Fibroblast of pulmonary artery (primary cell): ENCODE measurements around the gene ZDHHC5.

ENCODE experiments used
- DNase-seq: peaks from one replicate; pipeline ENCODE4 v3.0.0-alpha.2; 2010; ENCODE audit warnings: low read depth
- H3K4me3 ChIP-seq: replicated peaks from 2 replicates; pipeline ENCODE4 v1.5.1; 2011; ENCODE audit warnings: low read depth, mild to moderate bottlenecking, control low read depth, low read length, moderate library complexity
- TF ChIP-seq, protein P1 (sequence below): IDR thresholded peaks from 2 replicates; pipeline ENCODE4 v1.5.1; 2011; ENCODE audit warnings: mild to moderate bottlenecking, control low read depth, low read length, inconsistent platforms; ENCODE audit errors: missing control alignments

Gene ZDHHC5, protein sequence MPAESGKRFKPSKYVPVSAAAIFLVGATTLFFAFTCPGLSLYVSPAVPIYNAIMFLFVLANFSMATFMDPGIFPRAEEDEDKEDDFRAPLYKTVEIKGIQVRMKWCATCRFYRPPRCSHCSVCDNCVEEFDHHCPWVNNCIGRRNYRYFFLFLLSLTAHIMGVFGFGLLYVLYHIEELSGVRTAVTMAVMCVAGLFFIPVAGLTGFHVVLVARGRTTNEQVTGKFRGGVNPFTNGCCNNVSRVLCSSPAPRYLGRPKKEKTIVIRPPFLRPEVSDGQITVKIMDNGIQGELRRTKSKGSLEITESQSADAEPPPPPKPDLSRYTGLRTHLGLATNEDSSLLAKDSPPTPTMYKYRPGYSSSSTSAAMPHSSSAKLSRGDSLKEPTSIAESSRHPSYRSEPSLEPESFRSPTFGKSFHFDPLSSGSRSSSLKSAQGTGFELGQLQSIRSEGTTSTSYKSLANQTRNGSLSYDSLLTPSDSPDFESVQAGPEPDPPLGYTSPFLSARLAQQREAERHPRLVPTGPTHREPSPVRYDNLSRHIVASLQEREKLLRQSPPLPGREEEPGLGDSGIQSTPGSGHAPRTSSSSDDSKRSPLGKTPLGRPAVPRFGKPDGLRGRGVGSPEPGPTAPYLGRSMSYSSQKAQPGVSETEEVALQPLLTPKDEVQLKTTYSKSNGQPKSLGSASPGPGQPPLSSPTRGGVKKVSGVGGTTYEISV

DNA sequence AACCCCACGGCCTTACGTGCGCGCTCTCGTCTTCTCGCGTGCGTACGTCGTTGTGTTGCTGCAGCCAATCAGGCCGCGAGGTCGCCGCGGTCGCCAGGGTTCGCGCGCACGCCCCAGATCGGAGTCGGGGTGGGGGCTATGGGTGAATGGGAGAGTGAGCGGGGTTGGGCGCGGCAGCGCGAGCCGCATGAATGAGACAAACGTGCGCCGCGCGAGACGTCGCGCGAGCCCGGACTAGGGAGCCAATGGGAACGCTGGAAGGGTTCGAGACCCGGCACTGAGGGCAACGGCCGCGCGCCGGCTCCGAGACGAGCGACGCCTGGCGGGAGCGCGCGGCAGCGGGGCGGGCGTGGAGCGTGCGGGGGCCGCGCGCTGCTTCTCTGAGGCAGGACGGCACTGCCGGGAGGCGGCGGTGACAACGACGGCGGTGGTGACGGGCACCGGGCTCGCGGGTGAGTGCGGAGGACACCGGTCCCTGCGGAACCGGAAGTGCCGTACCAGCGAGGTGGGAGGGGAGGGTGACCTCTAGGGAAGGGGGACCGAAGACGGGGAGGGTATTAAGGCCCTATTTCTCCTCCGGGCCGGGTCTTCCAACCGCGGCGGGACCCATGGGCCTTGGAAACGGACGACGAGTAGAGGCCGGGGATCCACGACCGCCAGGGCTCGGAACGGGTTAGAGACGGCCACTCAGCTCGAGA is at the start of gene ZDHHC5:
Gene ZDHHC5 (plus strand): TSS at position 379 of the 698 bp plus-strand sequence. CDS start 4,977 bp downstream, outside the sequence.
- peak; percentile 100 for DNase-seq
- TF ChIP-seq, protein P1, sequence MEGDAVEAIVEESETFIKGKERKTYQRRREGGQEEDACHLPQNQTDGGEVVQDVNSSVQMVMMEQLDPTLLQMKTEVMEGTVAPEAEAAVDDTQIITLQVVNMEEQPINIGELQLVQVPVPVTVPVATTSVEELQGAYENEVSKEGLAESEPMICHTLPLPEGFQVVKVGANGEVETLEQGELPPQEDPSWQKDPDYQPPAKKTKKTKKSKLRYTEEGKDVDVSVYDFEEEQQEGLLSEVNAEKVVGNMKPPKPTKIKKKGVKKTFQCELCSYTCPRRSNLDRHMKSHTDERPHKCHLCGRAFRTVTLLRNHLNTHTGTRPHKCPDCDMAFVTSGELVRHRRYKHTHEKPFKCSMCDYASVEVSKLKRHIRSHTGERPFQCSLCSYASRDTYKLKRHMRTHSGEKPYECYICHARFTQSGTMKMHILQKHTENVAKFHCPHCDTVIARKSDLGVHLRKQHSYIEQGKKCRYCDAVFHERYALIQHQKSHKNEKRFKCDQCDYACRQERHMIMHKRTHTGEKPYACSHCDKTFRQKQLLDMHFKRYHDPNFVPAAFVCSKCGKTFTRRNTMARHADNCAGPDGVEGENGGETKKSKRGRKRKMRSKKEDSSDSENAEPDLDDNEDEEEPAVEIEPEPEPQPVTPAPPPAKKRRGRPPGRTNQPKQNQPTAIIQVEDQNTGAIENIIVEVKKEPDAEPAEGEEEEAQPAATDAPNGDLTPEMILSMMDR: no peak
- H3K4me3 ChIP-seq: peak within 1 kb of the TSS; percentile 64

DNA sequence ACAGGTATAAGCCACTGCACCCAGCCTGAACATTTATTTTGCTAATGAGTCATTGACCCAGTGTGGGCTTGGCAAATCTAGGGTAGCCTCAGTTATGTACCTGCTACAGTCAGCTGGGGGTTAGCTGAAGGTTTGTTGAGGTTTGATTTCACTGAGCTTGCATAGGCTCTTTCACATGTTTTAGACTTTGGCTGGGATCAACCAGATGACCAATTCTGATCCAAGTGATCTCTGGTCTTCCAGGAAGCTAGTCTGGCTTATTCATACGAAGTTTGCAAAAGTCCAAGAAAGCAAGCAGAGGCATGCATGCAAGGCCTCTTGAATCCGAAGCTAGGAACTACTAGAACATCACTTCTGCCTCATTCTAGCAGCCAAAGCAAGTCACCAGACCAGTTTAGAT is 49.5 kb upstream of the ZDHHC5 start:
- H3K4me3 ChIP-seq: no peak overlapping the region
- TF ChIP-seq, protein P1: no peak
- no peak for DNase-seq

DNA sequence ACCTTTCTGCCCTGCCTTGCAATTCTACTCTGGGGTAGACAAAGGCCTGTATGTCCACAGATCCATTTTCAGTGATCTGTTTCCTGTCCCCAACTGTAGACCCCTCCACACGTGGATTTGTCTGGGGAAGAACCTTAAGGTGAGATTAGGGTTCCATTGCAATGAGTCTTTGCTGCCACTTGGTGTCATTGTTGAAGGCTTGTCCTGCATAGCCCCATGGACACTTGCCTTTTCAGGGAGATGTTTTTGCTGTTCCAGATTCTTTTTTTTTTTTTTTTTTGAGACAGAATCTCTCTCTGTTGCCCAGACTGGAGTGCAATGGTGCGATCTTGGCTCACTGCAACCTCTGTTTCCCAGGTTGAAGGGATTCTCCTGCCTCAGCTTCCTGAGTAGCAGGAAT is 48.6 kb upstream of the ZDHHC5 start:
- DNase-seq: no peak
- H3K4me3 ChIP-seq: no peak overlapping the region
- TF ChIP-seq, protein P1: no peak

DNA sequence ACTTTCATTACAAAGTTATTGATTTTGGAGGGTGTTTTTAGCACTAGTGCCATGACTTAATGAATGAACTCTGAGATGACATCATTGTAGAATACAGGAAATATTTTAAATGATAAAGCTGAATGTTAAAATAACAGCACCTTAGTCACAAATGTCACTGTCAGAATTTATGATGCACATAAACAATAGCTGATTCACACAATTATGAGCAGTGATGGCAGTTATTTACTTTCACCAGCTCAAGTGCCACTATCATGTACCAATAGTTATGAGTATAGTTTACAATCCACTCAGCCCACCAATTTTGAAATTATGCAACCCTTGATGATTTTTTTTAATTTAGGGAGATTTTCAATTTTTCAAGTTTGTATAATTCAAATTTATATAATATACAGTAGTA is 47.4 kb upstream of the ZDHHC5 start:
- H3K4me3 ChIP-seq: no peak overlapping the region
- TF ChIP-seq, protein P1: no peak
- no peak for DNase-seq

DNA sequence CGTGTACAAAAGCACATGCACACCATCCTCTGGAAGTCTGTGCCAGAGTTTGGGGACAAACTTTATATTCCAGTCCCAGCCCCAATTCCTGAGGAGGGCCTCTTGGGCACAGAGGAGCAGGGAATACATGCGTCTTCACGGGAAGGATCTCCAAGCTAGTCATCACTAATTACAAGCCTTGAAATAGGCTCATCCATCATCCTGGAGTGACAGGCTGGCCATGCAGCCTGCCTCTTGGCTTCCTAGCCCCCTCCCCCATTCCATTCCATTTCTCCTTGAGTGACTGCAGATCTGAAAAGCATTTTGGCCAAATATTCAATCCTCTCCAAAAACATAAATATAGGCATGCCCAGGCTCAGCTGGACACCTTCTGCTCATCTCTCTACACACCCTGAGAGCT is 45.7 kb upstream of the ZDHHC5 start:
- no peak for DNase-seq
- TF ChIP-seq, protein P1: no peak
- no peak overlapping the region for H3K4me3 ChIP-seq

DNA sequence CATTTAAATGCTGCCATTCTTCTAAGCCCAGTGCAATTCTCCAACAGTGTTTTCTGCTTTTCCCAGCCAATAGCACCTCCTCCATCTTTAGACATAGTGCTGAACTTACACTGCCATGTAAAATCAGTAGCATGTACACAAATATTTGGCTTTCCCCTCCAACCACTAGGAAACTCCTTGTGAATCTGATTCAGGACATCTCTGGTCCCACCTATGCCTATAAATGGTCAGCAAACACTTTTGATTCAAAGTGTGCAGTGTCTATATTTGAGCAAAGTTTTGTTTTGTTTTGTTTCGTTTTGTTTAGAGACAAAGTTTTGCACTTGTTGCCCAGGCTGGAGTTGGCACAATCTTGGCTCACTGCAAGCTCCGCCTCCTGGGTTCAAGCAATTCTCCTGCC is 43.0 kb upstream of the ZDHHC5 start:
- no peak overlapping the region for H3K4me3 ChIP-seq
- TF ChIP-seq, protein P1: no peak
- DNase-seq: no peak
